Stimulated activated CD4-positive, alpha-beta T cell treated with anti-CD3 and anti-CD28 coated beads, TNF-alpha, amount 100 ng/mL, for 4 hours (primary cell): ENCODE results near the gene ZBTB33.

ENCODE experiments used
- DNase-seq, 3 experiments: peaks; one replicate each; pipeline ENCODE4 v3.0.0-alpha.2; 2020; ENCODE audit warnings: low read depth in 3 of 3

The ZBTB33 gene, protein sequence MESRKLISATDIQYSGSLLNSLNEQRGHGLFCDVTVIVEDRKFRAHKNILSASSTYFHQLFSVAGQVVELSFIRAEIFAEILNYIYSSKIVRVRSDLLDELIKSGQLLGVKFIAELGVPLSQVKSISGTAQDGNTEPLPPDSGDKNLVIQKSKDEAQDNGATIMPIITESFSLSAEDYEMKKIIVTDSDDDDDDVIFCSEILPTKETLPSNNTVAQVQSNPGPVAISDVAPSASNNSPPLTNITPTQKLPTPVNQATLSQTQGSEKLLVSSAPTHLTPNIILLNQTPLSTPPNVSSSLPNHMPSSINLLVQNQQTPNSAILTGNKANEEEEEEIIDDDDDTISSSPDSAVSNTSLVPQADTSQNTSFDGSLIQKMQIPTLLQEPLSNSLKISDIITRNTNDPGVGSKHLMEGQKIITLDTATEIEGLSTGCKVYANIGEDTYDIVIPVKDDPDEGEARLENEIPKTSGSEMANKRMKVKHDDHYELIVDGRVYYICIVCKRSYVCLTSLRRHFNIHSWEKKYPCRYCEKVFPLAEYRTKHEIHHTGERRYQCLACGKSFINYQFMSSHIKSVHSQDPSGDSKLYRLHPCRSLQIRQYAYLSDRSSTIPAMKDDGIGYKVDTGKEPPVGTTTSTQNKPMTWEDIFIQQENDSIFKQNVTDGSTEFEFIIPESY

DNA sequence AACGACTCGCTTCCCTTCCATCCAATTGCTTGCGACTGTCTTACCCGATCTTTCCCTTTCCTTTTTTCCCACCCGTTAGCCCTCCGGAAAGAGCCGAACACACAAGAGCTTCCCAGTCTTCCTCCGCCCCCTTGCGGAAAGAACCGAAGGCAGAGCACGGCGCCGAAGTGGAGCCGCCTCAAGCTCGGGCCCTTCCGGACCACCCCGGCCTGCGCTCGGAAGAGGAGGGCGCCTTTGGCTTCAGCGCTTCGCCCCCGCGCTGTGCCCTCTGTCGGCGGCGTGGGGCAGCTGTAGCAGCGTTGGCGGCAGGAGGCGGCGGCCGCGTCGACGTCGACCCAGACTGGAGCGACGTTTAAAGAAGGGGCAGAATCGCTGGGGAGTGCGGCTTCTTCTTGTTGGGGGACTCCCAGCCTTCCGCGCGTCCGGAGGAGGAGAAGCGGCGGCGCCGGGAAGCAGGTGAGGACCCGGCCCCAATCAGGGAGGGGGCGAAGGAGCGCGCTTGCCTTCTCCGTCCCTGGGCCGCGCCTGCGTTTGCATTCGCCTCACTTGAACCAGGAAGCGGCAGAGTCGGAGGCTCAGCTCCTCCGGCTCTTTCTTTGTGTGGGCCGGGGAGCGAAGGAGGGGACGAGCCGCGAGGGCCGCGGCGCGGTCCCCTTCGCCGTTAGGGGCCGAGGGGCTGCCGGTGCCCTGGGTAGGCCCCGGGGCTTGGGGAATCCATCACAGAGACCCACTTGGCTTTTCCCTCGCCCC is at the start of gene ZBTB33:
Gene ZBTB33 (plus strand): TSS at position 291 of the 750 bp plus-strand sequence. CDS start 2,604 bp downstream, outside the sequence.
- peak; percentile 59 to 71 (median 67) for DNase-seq

DNA sequence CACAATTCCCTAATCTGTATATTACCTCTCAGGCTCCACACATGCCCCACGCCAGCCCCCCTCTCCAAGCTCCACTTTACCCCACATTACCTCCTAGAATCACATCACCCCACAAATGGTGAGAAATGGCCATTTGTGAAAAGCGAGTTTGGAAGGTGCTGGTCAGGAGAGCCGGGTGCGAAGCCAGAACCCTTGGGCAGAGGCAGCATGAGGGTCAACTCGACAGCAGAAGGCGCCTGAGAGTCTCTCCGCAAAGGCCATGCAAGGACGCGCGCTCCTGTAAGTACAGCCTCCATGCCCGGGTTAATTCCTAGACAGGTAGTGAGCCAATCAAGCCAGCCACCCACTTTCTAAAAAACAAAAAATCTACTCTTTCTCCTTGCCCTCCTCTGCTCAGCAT is 49.8 kb upstream of the ZBTB33 start:
- no peak for DNase-seq

DNA sequence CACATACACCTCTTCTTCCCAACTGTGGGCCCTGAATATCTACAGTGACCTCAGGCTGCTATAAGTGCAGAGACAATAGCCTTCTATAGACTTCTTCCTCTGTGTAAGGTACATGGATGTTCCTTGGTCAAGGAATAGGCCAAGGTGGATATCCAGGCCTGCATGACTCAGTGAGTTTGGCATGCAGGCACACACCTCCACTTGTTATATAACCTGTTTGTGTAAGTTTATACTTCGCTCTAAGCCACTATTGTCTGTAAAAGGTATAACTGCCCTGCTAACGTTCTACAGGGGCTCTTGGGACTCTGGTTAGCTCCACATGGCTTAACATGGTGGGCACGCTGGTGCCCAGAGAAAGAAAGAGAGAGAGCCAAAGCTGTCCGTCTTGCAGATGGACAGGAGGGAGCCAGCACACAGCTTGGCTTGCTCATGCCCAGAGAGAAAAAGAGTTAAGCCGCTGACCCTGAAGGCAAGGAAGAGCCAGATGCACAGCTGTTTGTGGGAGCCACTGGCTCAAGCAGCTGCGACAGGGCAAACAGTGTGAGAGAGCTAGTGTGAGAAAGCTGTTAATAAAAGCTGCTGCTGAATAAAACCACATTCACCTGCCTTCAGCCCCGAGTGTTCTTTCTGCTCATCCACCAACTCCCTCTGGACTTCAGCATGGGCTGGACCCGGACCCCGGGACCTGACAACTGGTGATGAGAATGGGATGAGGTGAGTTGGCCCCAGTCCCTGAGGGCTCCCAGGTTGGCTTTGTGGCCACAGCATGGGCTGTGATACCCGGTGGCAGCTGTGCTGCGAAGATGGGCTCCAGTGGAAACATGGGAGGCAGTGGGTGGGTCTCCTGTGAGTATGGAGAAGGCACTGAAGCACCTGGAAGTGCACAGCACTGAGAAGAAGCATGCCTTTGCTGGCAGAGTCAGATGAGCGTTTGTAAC is 44.5 kb upstream of the ZBTB33 start:
- DNase-seq: no peak

DNA sequence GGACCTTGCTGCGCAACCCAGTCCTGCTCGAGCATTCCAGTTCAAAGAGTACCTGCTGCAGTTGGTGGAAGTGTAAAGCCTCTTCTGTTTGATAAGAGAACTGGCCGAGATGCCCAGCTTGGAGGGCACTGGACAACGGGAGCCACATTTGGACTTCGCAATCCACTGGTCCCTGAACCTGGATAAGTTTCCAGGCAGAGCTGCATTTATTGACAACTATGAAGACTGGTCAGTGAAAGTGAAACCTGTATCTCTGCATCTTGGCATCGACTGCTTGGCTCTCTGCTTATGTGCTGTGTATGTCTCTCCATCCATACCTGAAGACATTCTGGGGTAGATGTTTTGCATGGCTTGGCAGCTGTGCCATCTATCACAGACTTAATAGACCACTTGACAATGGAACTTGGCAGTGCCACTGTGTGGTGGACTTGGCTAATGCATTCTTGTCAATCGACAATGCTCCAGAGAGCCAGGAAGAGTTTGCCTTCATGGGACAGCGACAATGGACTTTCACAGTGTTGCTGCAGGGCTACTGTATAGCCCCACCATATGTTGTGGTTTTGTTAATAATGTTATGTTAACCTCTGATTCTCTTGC is 43.5 kb upstream of the ZBTB33 start:
- no peak for DNase-seq

DNA sequence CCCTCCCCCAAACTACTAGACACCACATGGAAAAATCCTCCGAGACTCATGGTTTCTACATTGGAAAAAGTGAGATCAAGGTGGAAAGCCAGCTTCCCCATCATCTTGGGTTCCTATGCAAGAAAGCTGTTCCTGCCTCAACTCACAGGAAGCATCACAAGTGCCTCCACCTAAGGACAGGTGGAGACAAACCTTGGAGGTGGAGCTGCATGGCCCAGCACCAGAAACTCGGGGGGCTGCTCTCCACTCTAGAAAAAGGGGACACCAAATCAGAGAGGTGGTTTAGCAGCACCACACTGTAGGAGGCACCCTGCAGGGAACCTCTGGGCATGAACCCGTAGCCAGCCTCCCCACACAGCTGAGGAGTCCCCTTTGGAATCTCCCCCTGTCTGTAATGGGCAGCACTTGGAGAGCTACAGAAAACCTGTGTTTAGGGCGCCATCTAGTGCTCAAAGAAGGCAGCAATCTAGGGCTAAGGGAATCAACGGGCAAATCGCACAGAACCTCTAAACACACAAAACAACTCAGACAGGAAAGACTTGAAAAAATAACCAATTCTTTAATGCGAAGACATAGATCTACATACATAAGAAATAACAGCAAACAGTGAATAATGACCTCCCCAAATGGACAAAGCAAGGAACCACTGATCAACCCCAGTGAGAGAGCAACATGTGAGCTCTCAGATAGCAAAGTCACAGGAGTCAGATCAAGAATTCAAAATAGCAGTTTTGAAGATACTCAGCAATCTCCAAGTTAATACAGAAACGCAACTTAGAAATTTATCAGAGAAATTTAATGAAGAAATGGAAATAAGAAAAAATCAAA is 37.0 kb upstream of the ZBTB33 start:
- DNase-seq: peak; percentile 12 to 15 (median 14)

DNA sequence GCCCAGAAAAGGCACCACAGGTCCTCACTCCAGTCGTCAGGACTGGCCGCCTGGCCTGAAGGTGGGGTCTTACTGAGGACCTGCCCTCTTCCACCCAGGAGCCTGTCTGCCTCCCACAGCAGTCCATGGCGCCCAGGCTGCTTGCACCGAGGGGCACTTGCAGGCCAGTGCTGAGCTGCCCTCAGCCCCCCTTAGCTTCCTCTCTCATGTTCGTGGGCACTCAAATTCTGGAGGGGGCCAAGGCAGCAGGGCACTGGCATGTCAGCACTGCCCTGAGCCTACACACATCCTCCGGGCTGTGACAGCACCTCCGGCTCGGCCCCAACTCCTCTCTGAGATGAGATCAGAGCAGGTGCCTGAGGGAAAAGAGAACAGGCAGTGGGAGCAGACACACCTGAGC is 27.2 kb upstream of the ZBTB33 start:
- DNase-seq: no peak

DNA sequence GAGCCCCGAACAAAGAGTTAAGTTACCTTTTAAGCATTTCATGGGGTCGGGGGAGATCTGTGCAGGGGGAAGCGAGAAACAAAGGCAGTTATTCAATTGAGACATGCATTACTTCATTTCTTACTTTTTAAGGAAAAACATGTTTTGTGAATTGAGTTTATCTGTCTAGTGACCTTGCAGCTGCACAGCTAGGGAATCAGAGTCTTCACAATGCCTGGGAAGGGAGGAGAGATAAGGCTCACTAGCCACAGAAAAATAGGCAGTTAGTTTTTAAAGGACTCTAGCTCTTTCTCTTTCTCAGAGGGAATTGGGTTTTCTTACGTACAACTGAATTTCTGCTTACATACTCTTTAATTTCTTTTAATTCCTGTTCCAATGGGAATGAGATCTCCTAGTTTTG is 26.2 kb upstream of the ZBTB33 start:
- no peak for DNase-seq

DNA sequence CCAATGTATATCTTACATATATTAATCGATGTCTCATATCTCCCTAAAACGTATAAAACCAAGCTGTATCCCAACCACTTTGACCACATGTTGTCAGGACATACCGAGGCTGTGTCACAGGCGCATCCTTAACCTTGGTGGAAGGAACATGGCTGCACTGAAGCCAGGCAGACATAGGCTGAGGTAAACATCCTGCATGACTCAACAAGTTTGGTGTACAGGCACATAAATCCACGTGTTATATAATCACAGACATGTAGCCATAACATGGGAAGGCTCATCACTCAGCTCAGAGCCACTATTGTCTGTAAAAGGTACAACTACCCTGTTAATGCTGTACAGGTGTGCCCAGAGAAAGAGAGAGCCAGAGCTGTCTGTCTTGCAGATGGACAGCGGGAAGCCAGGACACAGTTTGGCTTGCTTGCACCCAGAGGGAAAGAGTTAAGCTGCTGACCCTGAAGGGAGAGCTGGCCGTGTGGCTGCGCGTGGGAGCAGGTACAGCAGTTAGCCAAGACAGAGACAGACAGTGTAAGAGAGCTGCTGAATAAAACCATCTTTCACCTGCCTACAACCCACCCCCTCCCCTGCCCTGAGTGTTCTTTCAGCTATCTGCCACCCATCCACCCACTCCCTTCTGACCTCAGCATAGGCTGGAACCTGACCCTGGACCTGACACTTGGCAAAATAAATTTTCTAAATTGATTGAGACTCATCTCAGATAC is 22.3 kb upstream of the ZBTB33 start:
- no peak for DNase-seq

DNA sequence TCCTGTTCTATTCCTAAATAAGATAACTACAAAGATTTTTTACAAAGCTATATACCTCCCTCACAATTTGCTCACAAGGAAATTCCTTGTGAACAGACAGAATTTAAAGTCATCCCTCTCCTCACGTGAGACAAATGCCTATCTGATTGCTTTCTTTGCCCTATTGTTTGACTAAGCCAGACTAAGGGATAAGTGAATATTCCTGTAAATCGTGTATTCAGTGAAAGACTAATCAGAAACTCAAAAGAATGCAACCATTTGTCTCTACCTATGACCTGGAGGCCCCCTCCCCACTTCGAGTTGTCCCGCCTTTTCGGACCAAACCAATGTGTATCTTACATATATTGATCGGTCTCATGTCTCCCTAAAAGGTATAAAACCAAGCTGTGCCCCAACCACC is 15.3 kb upstream of the ZBTB33 start:
- no peak for DNase-seq

DNA sequence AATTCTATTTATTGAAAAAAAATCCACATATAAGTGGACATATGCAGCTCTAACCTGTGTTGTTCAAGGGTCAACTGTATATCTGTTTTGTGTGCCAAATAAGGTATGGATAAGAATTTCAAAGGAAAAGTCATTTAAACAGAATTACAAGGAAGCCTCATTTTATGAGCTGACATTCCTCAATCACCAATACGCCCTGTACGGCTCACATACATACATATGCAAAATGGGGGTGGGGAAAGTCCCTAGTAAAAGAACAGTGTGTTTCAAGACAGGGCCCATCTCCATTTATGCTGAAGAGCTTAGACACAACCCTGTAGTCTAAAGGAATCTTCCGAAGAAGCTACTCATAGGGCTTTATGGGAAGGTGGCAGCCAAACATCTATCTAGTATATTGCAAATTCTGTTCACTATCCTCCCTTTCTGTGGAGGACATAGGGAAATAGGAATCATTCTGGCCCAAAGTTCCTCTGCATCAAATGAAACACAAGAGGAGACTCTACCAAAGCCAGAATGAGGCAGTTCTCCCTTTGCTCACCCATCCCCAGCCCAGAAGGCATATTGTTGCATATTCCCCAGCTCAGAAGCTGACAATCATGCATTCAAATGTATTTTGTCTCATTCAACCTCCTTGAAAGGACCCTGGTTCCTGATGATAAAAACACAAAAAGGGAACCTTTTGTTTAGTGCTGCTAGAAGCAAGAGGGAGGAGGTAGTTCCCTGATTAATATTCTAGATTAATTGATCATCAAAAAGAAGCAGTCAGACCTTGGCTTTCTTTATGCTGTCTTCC is 13.7 kb upstream of the ZBTB33 start:
- no peak for DNase-seq

DNA sequence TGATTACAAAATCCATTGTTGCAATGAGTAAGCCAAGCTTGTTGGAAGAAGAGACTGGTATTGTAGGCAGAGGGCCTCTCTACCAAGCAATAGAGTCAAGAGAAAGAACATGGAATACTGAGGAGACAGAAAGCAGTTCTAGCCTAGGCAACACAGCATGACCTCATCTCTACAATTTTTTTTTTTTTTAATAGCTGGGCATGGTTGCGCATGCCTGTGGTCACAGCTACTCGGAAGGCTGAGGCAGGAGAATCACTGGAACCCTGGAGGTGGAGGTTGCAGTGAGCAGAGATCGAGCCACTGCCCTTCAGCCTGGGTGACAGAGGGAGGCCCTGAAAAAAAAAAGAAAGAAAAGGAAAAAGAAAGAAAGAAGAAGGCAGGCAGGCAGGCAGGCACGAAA is 11.7 kb upstream of the ZBTB33 start:
- DNase-seq: no peak

DNA sequence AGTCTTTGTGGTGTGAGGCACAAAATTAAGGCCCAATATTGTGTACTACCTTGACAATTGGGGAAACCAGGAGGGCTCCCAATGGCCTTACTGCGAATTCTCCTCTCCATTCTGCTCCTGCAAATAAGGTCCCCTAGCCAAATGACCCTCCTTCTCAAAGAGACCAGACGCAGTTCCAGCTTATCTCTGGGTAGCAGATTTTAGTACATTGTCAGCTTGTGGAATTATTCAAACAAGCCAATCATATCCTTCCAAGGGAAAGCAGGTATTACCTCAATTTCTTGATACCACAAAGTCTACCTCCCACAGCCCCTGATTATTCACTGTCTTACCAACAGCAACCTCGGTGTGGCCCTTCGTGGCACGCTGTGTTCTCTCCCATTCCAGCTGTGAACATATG is 7.8 kb upstream of the ZBTB33 start:
- no peak for DNase-seq

DNA sequence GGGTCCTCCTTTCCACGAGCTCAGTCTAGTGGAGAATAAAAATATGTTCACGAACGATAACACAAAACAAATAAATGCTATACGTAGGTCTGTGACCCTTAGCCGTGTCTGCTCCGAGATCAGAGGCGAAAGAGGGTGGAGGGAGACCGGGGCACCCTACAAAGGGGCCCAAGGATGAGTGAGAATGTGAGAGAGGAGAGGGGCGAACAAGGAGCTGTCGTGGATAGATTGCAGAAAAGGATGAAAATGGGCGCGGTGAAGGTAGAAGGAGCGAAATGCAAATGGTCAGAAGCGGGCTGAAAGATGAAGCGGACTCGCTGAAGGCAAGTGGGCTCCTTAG is 6.2 kb upstream of the ZBTB33 start:
- no peak for DNase-seq

DNA sequence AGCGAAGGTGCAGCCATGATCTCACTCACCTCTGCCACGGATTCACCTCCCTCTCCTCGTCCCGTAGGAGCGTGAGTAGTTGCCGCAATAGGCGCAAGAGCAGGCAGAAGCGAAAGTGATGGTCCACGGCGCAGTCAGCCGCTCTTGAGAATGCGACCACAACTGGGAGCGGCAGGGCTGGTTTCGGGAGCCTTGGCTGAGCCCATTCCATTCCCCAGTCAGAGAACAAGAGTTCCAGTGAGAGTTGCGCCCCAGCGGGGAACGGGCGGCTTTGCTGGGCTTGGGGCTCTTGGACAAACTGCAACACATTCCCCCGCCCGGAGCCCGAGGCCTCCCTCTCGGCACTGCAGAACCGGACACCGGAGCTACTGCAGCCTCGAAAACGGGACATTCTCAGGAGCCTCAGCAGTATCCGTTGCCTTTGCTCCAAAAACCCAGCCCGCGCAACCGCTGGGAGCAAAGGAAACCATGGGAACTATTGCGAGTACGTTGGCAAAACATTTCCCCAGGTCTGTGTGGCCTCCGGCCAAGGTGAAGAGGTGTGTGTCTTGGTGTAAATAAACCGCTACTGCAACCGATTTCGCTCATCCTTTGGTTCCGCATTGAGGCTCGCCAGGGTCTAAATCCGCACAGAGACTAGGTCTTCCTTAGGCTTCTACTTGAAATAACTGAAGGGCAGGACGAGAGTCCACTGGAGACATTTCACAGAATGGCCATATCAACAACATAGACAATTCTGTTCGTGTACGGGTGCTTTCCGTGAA is 5.7 kb upstream of the ZBTB33 start:
- DNase-seq: peak in 2 of 3 experiments; percentile 15 to 28

DNA sequence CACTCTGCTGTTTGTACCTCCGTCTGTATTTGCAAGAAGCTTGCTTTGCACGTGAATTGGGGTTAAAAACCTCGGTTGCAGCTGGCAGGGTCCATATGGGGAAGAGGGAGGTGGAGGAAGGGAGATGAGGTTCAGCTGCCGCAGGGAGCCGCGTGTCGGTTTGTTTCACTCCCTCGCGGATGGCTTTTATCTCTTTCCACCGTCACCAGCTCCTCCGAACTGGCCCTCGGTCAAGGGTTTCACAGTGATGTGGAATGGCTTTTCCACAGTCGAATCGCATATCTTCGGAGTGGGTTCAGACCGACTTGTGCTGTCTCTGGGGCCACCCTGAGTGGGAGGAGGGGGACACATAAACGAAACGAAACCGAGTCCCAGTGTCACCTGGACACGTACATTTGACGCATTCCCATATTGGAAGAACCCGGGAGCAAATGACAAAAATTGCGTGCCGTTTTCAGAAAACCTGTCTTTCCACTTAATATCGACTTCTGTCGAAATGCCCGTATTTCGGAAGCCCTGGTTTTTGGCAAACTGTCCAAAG is 929 bp downstream of the ZBTB33 start:
- no peak for DNase-seq

DNA sequence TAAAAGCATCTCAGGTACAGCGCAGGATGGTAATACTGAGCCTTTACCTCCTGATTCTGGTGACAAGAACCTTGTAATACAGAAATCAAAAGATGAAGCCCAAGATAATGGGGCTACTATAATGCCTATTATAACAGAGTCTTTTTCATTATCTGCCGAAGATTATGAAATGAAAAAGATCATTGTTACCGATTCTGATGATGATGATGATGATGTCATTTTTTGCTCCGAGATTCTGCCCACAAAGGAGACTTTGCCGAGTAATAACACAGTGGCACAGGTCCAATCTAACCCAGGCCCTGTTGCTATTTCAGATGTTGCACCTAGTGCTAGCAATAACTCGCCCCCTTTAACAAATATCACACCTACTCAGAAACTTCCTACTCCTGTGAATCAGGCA is 3.2 kb downstream of the ZBTB33 start:
- no peak for DNase-seq

DNA sequence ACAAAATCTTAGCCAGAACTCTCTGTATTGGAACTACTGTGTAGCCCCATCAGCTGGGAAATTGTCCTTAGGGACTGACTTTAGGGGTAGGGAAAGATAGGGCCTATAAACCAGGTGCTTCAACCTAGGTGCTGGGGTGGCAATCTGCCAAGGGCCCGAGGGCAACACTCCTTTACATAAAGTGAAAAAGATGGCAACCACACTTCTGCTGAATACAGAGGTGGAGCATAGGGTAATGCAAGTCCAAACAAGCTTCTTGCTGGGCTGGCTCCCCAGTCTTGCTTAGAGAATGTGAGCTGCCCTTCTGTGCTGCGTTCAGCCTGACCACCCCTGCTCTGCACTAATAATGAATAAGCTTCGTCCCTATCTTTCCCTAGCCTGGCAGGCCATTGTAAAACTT is 9.8 kb downstream of the ZBTB33 start:
- no peak for DNase-seq
